GM18507 (cell line): ENCODE results near the gene A2ML1.
"Not testable (repeated sequence)": the region's sequence is repeated elsewhere in the genome, so short reads cannot be mapped to it uniquely, and the experiment has no call there.

Experiments used
- DNase-seq: peaks from one replicate; pipeline ENCODE4 v3.0.0; 2011; ENCODE audit warnings: low read depth; ENCODE audit not compliant: insufficient read length; ENCODE audit errors: extremely low spot score
- FAIRE-seq: peaks from 2 replicates; lab custom pipeline; 2011; peaks lifted over from hg19 to GRCh38; lab: Jason Lieb, UNC

A2ML1 gene

DNA sequence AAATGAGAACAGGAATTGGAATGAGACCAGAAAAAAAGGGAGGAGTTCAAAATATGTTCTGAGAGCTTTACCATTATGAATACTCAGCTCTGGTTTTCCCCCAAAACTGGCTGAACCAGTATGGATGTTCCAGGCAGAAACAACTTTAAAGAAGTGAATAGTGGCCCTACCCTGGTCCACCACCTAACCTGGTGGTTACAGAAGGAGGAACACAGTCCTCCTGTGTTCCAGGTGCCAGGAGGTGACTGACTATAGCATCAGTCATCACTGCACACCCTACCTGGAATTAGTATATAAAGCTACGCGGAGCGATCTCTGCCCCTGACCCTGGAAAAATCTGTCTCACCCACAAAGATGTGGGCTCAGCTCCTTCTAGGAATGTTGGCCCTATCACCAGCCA, at the start of gene A2ML1:
Gene A2ML1, plus strand, starts transcription at position 324 of the 400 bp plus-strand sequence. Its CDS starts 31 bp downstream, at position 355.
- DNase-seq: no peak
- no peak for FAIRE-seq

DNA sequence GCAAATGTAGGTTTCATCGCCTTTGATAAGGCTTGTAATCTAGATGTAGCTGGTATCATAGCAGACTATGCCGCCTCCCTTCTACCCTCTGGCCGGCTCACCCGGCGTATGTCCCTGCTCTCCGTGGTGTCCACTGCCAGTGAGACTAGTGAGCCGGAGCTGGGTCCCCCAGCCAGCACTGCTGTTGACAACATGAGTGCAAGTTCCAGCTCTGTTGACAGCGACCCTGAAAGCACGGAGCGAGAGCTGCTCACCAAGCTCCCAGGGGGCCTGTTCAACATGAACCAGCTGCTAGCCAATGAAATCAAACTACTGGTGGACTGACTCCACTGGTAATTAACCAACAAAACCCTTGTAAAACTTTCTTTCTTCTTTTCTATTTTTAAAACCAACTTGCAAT, 49.0 kb upstream of the A2ML1 start:
- FAIRE-seq: no peak

DNA sequence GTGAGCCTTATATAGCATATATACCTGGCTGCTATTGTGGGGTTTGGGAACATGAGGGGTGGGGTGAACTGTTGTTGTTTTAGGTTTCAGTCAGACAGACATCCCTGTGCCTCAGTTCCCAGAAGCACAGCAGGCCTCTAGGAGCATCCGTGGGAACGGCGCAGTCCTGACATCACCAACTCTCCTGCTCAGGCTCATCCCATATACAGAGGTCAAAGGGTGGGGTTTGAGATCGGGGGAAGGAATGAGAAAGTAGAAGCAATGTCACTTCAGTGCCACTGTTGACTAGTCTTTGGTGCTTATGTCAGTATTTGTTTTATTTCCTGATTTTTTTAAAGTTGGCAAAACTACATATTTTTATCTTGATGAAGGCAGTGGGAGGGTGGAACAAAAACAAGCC, 43.1 kb upstream of the A2ML1 start:
- DNase-seq (no peak), FAIRE-seq (no peak)

More for the DNA sequence above, 49.0 kb upstream of the A2ML1 start:
- DNase-seq: no peak

DNA sequence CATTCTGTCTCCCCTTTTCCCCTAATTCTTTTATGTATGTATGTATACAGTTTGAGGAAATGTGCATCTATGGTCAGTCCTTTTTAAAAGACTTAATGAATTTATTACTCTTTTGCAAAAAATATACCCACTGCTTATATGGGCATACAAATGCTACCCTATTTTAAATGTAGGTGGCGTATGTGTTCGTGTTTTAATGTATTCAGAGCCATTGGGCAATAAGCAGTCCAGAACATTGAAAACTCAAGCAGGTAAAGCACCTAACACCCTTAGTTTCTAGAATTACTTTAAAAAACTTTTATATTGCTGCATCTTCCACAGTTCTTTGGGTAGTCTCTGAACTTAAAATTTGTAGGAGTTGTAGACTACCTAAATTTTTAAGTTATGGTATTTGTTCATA, 42.6 kb upstream of the A2ML1 start:
- no peak for FAIRE-seq
- no peak for DNase-seq

DNA sequence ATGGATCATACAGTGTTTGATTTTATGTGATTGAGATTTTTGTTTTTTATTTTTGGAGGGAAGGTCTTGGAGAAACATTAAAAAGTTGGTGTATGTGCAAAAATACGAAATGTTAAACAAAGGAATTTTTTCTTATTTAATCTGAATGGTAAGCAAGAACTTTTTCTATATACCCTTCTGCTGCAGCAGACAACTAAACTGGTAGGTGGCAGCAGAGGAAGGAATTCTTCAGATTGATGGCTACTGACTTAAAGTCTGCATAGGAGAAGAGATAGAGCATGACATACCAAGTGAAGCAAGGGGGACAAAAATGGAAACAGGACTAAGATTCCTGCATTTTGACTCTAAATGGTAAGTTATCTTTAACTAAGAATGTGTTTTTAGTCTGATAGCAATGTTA, 42.0 kb upstream of the A2ML1 start:
- DNase-seq: no peak
- no peak for FAIRE-seq

DNA sequence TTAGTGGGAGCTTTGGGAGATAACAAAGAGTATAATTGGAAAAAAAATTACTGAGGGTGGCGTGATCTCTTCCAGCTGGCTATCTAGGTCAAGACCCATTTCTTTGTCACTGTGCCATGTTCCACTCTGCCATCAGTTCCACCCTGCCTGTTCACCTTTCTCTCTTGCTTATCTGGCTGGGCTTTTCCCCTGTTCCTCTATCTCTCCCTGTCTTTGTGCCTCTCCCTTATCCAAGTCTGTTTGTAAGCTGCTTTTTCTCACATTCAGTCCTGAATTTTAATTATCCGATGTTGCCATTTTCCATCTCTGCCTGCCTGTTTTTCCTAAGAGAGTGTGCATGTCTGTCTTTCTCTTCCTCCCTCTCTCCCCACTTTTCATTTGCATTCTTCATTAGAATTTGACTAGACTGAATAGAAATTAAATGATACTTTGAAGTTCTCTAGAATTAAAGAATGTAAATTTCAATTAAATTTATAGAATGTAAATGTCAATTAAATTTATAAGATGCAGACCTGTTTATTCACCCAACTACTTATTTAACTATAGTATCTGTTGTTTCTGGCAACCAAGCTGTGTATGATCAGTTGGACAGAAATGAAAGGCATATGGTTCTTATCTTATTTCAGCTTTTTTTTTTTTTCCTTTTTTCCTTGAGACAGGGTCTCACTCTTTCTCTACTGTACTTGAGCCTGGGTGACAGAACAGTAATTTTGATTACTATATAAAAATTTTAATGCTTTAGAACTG, 40.9 kb upstream of the A2ML1 start:
- no peak for DNase-seq
- no peak for FAIRE-seq

DNA sequence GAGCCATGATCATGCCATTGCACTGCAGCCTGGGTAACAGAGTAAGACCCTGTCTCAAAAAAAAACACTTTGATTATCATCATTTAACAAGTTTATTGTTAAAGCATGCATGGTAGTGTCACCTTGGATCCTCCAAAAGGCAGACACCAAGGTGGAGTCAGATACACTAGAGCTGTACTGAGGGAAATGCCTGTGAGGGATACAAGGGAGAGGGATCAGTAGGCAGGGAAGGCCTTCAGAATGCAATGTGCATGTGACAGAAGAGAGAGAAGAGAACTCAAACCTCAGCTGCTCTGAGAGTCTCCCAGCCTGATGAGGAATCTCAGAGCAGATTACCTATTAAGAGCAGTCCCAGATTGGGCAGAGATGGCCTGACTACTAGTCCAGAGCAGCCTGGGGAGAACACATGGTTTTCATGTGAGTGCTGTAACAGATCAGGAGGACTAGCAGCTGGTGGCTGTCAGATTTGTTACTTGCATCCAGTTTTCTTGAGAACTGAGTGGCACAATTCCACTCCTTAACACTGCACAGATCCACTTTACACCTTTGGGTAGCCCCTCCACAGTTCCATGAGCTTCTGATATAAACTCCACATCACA, 38.0 kb upstream of the A2ML1 start:
- no peak for FAIRE-seq
- no peak for DNase-seq

DNA sequence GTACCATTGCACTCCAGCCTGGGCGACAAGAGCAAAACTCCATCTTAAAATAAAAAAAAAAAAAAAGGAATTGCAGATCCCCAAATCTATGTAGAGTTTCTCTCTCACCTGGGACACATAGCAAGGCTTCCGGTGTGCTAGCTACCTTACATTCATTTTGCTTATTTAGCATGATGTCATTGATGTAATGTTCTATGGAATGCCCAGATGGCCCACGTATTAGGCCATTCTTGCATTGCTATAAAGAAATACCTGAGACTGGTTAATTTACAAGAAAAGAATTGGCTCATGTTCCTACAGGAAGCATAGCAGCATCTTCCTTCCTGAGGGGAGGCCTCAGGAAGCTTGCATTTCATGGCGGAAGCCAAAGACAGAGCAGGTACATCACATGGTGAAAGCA, 36.9 kb upstream of the A2ML1 start:
- DNase-seq (no peak), FAIRE-seq (no peak)

DNA sequence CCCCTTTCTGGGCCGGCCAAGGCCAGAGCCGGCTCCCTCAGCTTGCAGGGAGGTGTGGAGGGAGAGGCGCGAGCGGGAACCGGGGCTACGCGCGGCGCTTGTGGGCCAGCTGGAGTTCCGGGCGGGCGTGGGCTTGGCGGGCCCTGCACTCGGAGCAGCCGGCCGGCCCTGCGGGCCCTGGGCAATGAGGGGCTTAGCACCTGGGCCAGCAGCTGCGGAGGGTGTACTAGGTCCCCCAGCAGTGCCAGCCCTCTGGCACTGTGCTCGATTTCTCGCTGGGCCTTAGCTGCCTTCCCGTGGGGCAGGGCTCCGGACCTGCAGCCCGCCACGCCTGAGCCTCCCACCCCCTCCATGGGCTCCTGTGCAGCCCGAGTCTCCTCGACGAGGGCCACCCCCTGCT, 35.2 kb upstream of the A2ML1 start:
- not testable (repeated sequence) for DNase-seq, FAIRE-seq

DNA sequence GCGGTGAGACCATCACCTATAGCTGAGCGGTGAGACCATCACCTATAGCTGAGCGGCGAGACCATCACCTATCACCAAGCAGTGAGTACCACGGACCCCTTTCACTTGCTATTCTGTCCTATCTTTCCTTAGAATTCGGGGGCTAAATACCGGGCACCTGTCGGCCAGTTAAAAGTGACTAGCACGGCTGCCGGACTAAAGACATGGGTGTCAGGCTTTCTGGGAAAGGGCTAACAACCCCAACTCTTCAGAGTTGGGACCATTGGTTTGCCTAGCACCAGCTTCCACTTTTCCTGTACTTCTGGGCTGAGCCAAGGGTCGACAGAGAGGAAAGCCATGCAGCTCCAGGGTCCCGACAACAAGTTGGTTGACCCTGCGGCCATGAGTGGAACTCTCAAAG, 33.7 kb upstream of the A2ML1 start:
- not testable (repeated sequence) for FAIRE-seq, DNase-seq

DNA sequence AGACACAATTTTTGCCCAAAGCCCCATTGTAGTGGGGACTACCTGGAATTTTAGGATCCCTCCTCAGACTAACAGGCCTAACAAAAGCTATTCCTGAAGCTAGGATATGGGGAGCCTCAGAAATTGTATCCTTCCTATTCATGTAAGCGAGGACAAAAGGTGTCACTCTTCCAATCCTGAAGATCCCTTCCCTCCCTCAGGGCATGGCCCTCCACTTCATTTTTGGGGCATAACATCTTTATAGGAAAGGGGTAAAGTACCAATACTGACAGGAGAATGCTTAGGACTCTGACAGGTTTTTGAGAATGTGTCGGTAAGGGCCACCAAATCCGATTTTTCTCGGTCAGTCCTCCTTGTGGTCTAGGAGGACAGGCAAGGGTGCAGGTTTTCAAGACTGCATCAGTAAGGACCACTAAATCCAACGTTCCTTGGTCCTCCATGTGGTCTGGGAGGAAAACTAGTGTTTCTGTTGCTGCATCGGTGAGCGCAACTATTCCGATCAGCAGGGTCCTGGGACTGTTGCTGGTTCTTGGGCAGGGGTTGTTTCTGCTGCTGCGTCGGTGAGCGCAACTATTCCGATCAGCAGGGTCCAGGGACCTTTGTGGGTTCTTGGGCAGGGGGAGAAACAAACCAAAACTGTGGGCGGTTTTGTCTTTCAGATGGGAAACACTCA, 32.9 kb upstream of the A2ML1 start:
- not testable (repeated sequence) for DNase-seq, FAIRE-seq

DNA sequence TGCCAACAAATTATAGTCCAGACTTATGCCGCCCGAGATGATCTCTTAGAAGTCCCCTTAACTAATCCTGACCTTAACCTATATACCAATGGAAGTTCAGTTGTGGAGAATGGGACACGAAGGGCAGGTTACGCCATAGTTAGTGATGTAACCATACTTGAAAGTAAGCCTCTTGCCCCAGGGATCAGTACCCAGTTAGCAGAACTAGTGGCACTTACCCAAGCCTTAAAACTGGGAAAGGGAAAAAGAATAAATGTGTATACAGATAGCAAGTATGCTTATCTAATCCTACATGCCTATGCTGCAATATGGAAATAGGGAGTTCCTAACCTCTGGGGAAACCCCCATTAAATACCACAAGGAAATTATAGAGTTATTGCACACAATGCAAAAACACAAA, 29.2 kb upstream of the A2ML1 start:
- not testable (repeated sequence) for FAIRE-seq, DNase-seq

DNA sequence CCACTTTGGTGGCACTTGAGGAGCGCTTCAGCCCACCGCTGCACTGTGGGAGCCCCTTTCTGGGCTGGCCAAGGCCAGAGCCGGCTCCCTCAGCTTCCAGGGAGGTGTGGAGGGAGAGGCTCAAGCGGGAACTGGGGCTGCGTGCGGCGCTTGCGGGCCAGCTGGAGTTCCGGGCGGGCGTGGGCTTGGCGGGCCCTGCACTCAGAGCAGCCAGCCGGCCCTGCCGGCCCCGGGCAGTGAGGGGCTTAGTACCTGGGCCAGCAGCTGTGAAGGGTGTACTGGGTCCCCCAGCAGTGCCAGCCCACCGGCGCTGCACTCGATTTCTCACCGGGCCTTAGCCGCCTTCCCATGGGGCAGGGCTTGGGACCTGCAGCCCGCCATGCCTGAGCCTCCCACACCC, 27.8 kb upstream of the A2ML1 start:
- DNase-seq, FAIRE-seq: not testable (repeated sequence)

DNA sequence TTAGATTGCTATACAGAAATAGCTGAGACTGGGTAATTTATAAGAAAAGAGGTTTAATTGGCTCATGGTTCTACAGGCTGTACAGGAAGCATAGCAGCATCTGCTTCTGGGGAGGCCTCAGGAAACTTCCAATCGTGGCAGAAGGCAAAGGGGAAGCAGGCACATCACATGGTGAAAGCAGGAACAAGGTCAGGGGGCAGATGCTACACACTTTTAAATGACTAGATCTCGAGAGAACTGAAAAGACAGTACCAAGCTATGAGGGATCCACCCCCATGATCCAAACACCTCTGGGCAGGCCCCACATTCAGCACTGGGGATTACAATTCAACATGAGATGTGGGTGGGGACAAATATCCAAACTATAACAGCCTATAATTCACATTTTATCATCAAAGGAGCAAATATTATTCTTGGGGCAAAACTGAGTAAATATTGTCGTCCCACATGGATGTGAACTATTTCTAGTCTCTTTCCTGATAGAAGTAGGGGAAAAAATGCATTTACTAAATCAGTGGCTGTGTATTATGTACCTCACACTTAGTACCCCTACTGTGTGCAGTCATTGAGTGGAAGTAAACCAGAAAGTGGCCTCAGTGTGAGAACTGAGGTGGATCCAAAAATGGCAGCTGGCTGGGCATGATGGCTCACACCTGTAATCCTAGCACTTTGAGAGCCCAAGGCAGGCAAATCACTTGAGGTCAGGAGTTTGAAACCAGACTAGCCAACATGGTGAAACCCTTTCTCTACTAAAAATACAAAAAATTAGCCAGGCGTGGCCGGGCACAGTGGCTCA, 25.4 kb upstream of the A2ML1 start:
- DNase-seq (no peak), FAIRE-seq (no peak)

DNA sequence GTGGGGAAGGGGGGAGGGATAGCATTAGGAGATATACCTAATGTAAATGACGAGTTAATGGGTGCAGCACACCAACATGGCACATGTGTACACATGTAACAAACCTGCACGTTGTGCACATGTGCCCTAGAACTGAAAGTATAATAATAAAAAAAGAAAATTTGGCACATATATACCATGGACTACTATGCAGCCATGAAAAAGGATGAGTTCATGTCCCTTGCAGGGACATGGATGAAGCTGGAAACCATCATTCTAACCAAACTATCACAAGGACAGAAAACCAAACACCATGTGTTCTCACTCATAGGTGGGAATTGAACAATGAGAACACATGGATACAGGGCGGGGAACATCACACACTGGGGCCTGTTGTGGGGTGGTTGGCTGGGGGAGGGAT, 21.2 kb upstream of the A2ML1 start:
- not testable (repeated sequence) for FAIRE-seq, DNase-seq

DNA sequence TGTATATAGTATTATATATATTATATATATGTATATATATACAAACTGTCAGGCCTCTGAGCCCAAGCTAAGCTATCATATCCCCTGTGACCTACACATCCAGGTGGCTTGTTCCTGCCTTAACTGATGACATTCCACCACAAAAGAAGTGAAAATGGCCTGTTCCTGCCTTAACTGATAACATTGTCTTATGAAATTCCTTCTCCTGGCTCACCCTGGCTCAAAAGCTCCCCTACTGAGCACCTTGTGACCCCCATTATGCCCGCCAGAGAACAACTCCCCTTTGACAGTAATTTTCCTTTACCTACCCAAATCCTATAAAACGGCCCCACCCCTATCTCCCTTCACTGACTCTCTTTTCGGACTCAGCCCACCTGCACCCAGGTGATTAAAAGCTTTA, 17.6 kb upstream of the A2ML1 start:
- DNase-seq, FAIRE-seq: not testable (repeated sequence)

DNA sequence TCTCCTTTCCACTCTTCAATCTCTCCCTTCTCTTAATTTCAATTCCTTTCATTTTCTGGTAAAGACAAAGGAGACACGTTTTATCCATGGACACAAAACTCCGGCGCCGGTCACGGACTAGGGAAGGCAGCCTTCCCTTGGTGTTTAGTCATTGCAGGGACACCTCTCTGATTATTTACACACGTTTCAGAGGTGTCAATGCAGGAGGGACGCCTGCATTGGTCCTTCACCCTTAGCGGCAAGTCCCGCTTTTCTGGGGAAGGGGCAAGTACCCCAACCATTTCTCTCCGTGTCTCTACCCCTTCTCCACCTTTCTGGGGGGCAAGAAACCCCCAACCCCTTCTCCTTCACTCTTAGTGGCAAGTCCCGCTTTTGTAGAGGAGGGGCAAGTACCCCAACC, 16.9 kb upstream of the A2ML1 start:
- FAIRE-seq, DNase-seq: not testable (repeated sequence)

DNA sequence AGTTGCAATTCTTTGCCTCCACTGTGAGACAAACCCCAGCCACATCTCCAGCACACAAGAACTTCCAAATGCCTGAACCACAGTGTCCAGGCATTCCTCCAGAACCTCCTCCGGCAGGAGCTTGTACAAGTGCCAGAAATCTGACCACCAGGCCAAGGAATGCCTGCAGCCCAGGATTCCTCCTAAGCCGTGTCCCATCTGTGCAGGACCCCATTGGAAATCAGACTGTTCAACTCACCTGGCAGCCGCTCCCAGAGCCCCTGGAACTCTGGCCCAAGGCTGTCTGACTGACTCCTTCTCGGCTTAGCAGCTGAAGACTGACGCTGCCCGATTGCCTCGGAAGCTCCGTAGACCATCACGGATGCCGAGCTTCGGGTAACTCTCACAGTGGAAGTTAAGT, 15.3 kb upstream of the A2ML1 start:
- FAIRE-seq: not testable (repeated sequence)

DNA sequence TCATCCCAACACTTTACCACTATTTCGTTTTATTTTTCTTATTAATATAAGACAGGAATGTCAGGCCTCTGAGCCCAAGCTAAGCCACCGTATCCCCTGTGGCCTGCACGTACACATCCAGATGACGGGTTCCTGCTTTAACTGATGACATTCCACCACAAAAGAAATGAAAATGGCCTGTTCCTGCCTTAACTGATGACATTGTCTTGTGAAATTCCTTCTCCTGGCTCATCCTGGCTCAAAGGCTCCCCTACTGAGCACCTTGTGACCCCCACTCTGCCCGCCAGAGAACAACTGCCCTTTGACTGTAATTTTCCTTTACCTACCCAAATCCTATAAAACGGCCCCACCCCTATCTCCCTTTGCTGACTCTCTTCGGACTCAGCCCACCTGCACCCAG, 12.3 kb upstream of the A2ML1 start:
- DNase-seq, FAIRE-seq: not testable (repeated sequence)

More for the DNA sequence above, 15.3 kb upstream of the A2ML1 start:
- not testable (repeated sequence) for DNase-seq
